ENCODE results near the gene RCBTB1. TPM values are rescaled to one million over a fixed set of nuclear protein-coding genes. Genes with fewer than 3 reads are reported as not detected.
A peak's percentile ranks its signal among the peaks of the same experiment; 100 is the strongest.

RCBTB1 gene
- total RNA-seq, 2 experiments from 2014 or later: 15.1 to 31.1 TPM

DNA sequence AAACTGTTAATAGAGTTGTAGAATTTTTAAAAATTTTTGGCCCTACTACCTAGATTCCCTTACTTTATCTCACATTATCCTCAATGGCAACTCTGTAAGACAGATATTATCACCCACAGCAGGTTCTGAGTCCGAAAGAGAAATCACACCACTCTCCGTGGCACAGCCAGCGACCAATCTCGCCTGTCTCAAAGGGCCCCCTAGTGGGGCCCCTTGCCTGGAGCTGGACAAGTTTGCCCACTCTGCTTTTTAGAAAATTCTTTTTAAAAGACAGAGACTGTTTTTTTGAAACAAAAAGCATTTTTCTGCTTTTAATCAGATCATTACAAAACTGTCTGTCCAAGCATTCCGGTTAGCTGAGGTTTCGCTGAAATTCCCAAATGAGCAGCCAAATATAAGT is 67.9 kb downstream of the RCBTB1 start:
- CTCF ChIA-PET (ENCODE audit: unreplicated experiment): no interaction called here
- Histone ChIP-seq H3K36me3 (ENCODE audit: insufficient read depth, low read length) (peaks cover 76% of the 10 kb centered on the region), H3K79me2 (ENCODE audit: insufficient read depth, low read depth, low read length) (no peaks in the 10 kb centered on the region), H3K9me2 (ENCODE audit: insufficient read depth, low read length) (no peaks in the 10 kb centered on the region), H3K27ac (ENCODE audit: low read depth, low read length, poor library complexity, severe bottlenecking) (no peak overlapping the region), H3K4me3 (ENCODE audit: low read depth, low read length, poor library complexity, severe bottlenecking) (no peak overlapping the region), H3K4me1 (ENCODE audit: insufficient read depth, low read length, poor library complexity, severe bottlenecking) (peaks cover 8% of the 10 kb centered on the region), H3K4me2 (ENCODE audit: low read length) (no peak overlapping the region), H4K20me1 (ENCODE audit: insufficient read depth, low read length) (no peaks in the 10 kb centered on the region), H2AFZ (ENCODE audit: low read length) (no peak overlapping the region), H3K9me3 (ENCODE audit: low read length) (no peaks in the 10 kb centered on the region)
- intact Hi-C loops (cut with micrococcal nuclease; ENCODE audit: unreplicated experiment): no loop called here
- peak; percentile 27 for DNase-seq (ENCODE audit: low spot score)
- no TSS peak for BruUV-seq (replicated peaks)
- TF ChIP-seq, protein P1, sequence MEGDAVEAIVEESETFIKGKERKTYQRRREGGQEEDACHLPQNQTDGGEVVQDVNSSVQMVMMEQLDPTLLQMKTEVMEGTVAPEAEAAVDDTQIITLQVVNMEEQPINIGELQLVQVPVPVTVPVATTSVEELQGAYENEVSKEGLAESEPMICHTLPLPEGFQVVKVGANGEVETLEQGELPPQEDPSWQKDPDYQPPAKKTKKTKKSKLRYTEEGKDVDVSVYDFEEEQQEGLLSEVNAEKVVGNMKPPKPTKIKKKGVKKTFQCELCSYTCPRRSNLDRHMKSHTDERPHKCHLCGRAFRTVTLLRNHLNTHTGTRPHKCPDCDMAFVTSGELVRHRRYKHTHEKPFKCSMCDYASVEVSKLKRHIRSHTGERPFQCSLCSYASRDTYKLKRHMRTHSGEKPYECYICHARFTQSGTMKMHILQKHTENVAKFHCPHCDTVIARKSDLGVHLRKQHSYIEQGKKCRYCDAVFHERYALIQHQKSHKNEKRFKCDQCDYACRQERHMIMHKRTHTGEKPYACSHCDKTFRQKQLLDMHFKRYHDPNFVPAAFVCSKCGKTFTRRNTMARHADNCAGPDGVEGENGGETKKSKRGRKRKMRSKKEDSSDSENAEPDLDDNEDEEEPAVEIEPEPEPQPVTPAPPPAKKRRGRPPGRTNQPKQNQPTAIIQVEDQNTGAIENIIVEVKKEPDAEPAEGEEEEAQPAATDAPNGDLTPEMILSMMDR (conservative IDR thresholded peaks at IDR 0.05; ENCODE audit: low read length): peak; percentile 77
- no peak for TF ChIP-seq EZH2phosphoT487 (IDR thresholded peaks at IDR 0.05; ENCODE audit: borderline replicate concordance, low read depth, low read length)
- POLR2A ChIA-PET: interaction anchor here (0.6 kb wide), 1 partner anchor 210 kb away, joined by 4 read pairs; no protein-coding TSS in a partner anchor

DNA sequence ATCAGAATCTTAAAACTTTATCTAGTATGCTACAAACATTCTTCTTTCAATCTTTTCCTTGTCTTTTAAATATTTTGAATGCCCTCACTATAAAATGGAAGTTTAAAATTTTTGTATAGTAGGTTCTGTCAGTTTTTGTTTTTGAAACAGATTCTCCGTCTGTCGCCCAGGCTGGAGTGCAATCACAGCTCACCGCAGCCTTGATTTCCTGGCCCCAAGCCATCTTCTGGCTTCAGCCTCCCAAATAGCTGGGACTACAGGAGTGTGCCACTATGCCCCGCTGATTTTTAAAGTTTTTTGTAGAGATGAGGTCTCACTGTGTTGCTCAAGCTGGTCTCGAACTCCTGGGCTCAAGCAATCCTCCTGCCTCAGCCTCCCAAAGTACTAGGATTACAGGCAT is 68.9 kb downstream of the RCBTB1 start:
- peaks cover 67% of the 10 kb centered on the region for H3K36me3 ChIP-seq (ENCODE audit: insufficient read depth, low read length)
- intact Hi-C loops (cut with micrococcal nuclease; ENCODE audit: unreplicated experiment): no loop called here
- no peak for DNase-seq (ENCODE audit: low spot score)
- ChIA-PET POLR2A (interaction anchor here (0.6 to 1.4 kb wide), 5 partner anchors 9 to 196 kb away, joined by 3 to 5 read pairs (median 3); no protein-coding TSS in a partner anchor), CTCF (ENCODE audit: unreplicated experiment) (no interaction called here)
- no TSS peak for BruUV-seq (replicated peaks)
- H3K4me1 ChIP-seq (ENCODE audit: insufficient read depth, low read length, poor library complexity, severe bottlenecking): no peaks in the 10 kb centered on the region
- no peak overlapping the region for H3K27ac ChIP-seq (ENCODE audit: low read depth, low read length, poor library complexity, severe bottlenecking)
- H3K4me2 ChIP-seq (ENCODE audit: low read length): no peak overlapping the region
- no peaks in the 10 kb centered on the region for H3K9me3 ChIP-seq (ENCODE audit: low read length)
- H3K4me3 ChIP-seq (ENCODE audit: low read depth, low read length, poor library complexity, severe bottlenecking): no peak overlapping the region
- H4K20me1 ChIP-seq (ENCODE audit: insufficient read depth, low read length): no peaks in the 10 kb centered on the region
- no peaks in the 10 kb centered on the region for H3K79me2 ChIP-seq (ENCODE audit: insufficient read depth, low read depth, low read length)
- no peak overlapping the region for H2AFZ ChIP-seq (ENCODE audit: low read length)
- TF ChIP-seq, protein P1 (conservative IDR thresholded peaks at IDR 0.05; ENCODE audit: low read length): no peak
- TF ChIP-seq EZH2phosphoT487 (IDR thresholded peaks at IDR 0.05; ENCODE audit: borderline replicate concordance, low read depth, low read length): no peak
- no peaks in the 10 kb centered on the region for H3K9me2 ChIP-seq (ENCODE audit: insufficient read depth, low read length)

DNA sequence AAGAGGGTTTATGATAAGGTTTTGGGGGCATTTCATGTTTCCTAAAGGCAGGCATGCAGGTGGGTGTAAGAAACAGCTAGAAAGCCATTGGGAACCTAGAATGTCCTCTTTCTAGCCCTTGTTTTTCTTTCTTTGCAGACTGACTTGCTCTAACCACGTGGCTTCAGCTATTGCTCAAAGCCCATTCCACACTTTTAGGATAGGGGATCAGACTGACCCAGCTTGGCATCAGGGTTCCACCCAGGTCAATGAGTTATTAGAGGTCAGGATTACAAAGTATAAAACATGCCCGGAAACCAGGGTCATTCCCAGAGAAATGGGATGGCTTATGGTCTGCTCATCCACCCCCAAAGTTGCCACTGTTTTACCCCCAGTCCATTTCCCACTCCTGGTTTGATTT is 72.8 kb downstream of the RCBTB1 start:
- Histone ChIP-seq H3K4me3 (ENCODE audit: low read depth, low read length, poor library complexity, severe bottlenecking) (no peak overlapping the region), H3K36me3 (ENCODE audit: insufficient read depth, low read length) (peaks cover 68% of the 10 kb centered on the region), H3K79me2 (ENCODE audit: insufficient read depth, low read depth, low read length) (no peaks in the 10 kb centered on the region), H2AFZ (ENCODE audit: low read length) (no peak overlapping the region), H3K27ac (ENCODE audit: low read depth, low read length, poor library complexity, severe bottlenecking) (no peak overlapping the region), H4K20me1 (ENCODE audit: insufficient read depth, low read length) (no peaks in the 10 kb centered on the region), H3K4me1 (ENCODE audit: insufficient read depth, low read length, poor library complexity, severe bottlenecking) (no peaks in the 10 kb centered on the region), H3K9me2 (ENCODE audit: insufficient read depth, low read length) (no peaks in the 10 kb centered on the region), H3K4me2 (ENCODE audit: low read length) (no peak overlapping the region), H3K9me3 (ENCODE audit: low read length) (no peaks in the 10 kb centered on the region)
- DNase-seq (ENCODE audit: low spot score): no peak
- BruUV-seq (replicated peaks): no TSS peak
- TF ChIP-seq, protein P1 (conservative IDR thresholded peaks at IDR 0.05; ENCODE audit: low read length): no peak
- no peak for TF ChIP-seq EZH2phosphoT487 (IDR thresholded peaks at IDR 0.05; ENCODE audit: borderline replicate concordance, low read depth, low read length)
- intact Hi-C loops (cut with micrococcal nuclease; ENCODE audit: unreplicated experiment): no loop called here
- POLR2A ChIA-PET: interaction anchor here (0.7 to 1.3 kb wide), 4 partner anchors 9 to 116 kb away, joined by 3 to 4 read pairs (median 3); no protein-coding TSS in a partner anchor
- CTCF ChIA-PET (ENCODE audit: unreplicated experiment): no interaction called here
